ENCODE data around the gene ULK1. TPM values are rescaled to one million over a fixed set of nuclear protein-coding genes. Genes with fewer than 3 reads are reported as not detected.

ULK1 gene
- total and polyA plus RNA-seq, 2 of the 13 experiments (the other 11 are each of a cell fraction or from before 2014, with no cell fraction given) = 2.8 to 10.1 TPM

GRCh38 chr12:131860472-131861260 is 33.8 kb upstream of the ULK1 start (continued):
- TF ChIP-seq RNF219 (CRISPR knock-in tag; IDR thresholded peaks at IDR 0.05) (peak; percentile 81; the same call in 1 of the 2 replicates), CENPT (CRISPR knock-in tag; IDR thresholded peaks at IDR 0.05; ENCODE audit: low read depth) (no peak), NCOA5 (CRISPR knock-in tag; IDR thresholded peaks at IDR 0.05) (no peak), NFATC3 (CRISPR knock-in tag; IDR thresholded peaks at IDR 0.05) (peak; percentile 17; the same call in 1 of the 2 replicates), CCDC6 (CRISPR knock-in tag; IDR thresholded peaks at IDR 0.05) (peak; percentile 83; the same call in 1 of the 2 replicates), TFDP1 (CRISPR knock-in tag; IDR thresholded peaks at IDR 0.05; ENCODE audit: borderline replicate concordance) (peak; percentile 75; the same call in 1 of the 2 replicates), ZKSCAN8 (CRISPR knock-in tag; IDR thresholded peaks at IDR 0.05; ENCODE audit: borderline replicate concordance) (peak; percentile 89), ZNF777 (CRISPR knock-in tag; IDR thresholded peaks at IDR 0.05) (no peak; the same call in 1 of the 2 replicates), TARDBP (CRISPR knock-in tag; IDR thresholded peaks at IDR 0.05) (peak; percentile 96), KLF12 (CRISPR knock-in tag; IDR thresholded peaks at IDR 0.05; ENCODE audit: borderline replicate concordance) (no peak), HOXA5 (CRISPR knock-in tag; IDR thresholded peaks at IDR 0.05) (no peak), MATR3 (CRISPR knock-in tag; IDR thresholded peaks at IDR 0.05) (no peak), TOPORS (CRISPR knock-in tag; IDR thresholded peaks at IDR 0.05) (no peak), U2AF2 (IDR thresholded peaks at IDR 0.05; ENCODE audit: low read depth, low read length) (no peak), ZNF496 (CRISPR knock-in tag; IDR thresholded peaks at IDR 0.05; ENCODE audit: insufficient replicate concordance) (no peak), ZNF558 (CRISPR knock-in tag; IDR thresholded peaks at IDR 0.05; ENCODE audit: borderline replicate concordance) (no peak), HDAC6 (IDR thresholded peaks at IDR 0.05; ENCODE audit: low read depth, low read length) (no peak), SNRNP70 (IDR thresholded peaks at IDR 0.05; ENCODE audit: low read depth, low read length) (no peak), ZNF503 (CRISPR knock-in tag; IDR thresholded peaks at IDR 0.05) (peak; percentile 62; the same call in 1 of the 2 replicates), ZSCAN5A (CRISPR knock-in tag; IDR thresholded peaks at IDR 0.05; ENCODE audit: borderline replicate concordance) (no peak), ZNF329 (CRISPR knock-in tag; IDR thresholded peaks at IDR 0.05; ENCODE audit: low read depth) (no peak), MAFK (conservative IDR thresholded peaks at IDR 0.05 in 1 of 2, IDR thresholded peaks at IDR 0.05 in 1 of 2; ENCODE audit: low read length in 2 of 2) (peak; percentile 20 to 61; a peak in 2 of 4 replicates), ZNF383 (CRISPR knock-in tag; IDR thresholded peaks at IDR 0.05; ENCODE audit: borderline replicate concordance) (no peak)

All from HepG2 (cell line).